Measurements from ENCODE around the gene UTF1.

The UTF1 gene

GRCh38 chr10:133196221-133196915 is 33.6 kb upstream of the UTF1 start:
- no peak overlapping the region for H3K4me3 ChIP-seq (ENCODE audit: low read depth, low read length)
- no peak for DNase-seq (ENCODE audit: low read depth)

- no peak for DNase-seq (ENCODE audit: low read depth)
- no peak overlapping the region for H3K4me3 ChIP-seq (ENCODE audit: low read depth, low read length)
These were observed 32.9 kb upstream of the UTF1 start for GRCh38 chr10:133196936-133197758.

GRCh38 chr10:133197786-133198185 is 32.2 kb upstream of the UTF1 start:
- no peak for DNase-seq (ENCODE audit: low read depth)
- no peak overlapping the region for H3K4me3 ChIP-seq (ENCODE audit: low read depth, low read length)

- DNase-seq (ENCODE audit: low read depth), result no peak
- H3K4me3 ChIP-seq (ENCODE audit: low read depth, low read length), result no peak overlapping the region
These were observed 31.8 kb upstream of the UTF1 start for GRCh38 chr10:133198206-133198605.

- DNase-seq (ENCODE audit: low read depth), result no peak
- no peak overlapping the region for H3K4me3 ChIP-seq (ENCODE audit: low read depth, low read length)
These were observed 31.2 kb upstream of the UTF1 start for GRCh38 chr10:133198621-133199487.

- H3K4me3 ChIP-seq (ENCODE audit: low read depth, low read length), result no peak overlapping the region
- DNase-seq (ENCODE audit: low read depth), result no peak
These were observed 30.5 kb upstream of the UTF1 start for GRCh38 chr10:133199488-133199885.

GRCh38 chr10:133199992-133200611 is 29.9 kb upstream of the UTF1 start:
- no peak overlapping the region for H3K4me3 ChIP-seq (ENCODE audit: low read depth, low read length)
- DNase-seq (ENCODE audit: low read depth), result no peak

GRCh38 chr10:133200621-133201031 is 29.4 kb upstream of the UTF1 start:
- DNase-seq (ENCODE audit: low read depth), result no peak
- no peak overlapping the region for H3K4me3 ChIP-seq (ENCODE audit: low read depth, low read length)

GRCh38 chr10:133201151-133201947 is 28.7 kb upstream of the UTF1 start:
- DNase-seq (ENCODE audit: low read depth), result no peak
- H3K4me3 ChIP-seq (ENCODE audit: low read depth, low read length), result no peak overlapping the region

GRCh38 chr10:133201948-133202725 is 27.9 kb upstream of the UTF1 start:
- no peak overlapping the region for H3K4me3 ChIP-seq (ENCODE audit: low read depth, low read length)
- no peak for DNase-seq (ENCODE audit: low read depth)

- H3K4me3 ChIP-seq (ENCODE audit: low read depth, low read length), result no peak overlapping the region
- no peak for DNase-seq (ENCODE audit: low read depth)
These were observed 27.0 kb upstream of the UTF1 start for GRCh38 chr10:133202778-133203651.

GRCh38 chr10:133203652-133204195 is 26.3 kb upstream of the UTF1 start:
- no peak overlapping the region for H3K4me3 ChIP-seq (ENCODE audit: low read depth, low read length)
- DNase-seq (ENCODE audit: low read depth), result no peak

- no peak overlapping the region for H3K4me3 ChIP-seq (ENCODE audit: low read depth, low read length)
- DNase-seq (ENCODE audit: low read depth), result no peak
These were observed 25.6 kb upstream of the UTF1 start for GRCh38 chr10:133204226-133205015.

- H3K4me3 ChIP-seq (ENCODE audit: low read depth, low read length), result no peak overlapping the region
- no peak for DNase-seq (ENCODE audit: low read depth)
These were observed 24.9 kb upstream of the UTF1 start for GRCh38 chr10:133205146-133205545.

- DNase-seq (ENCODE audit: low read depth), result no peak
- no peak overlapping the region for H3K4me3 ChIP-seq (ENCODE audit: low read depth, low read length)
These were observed 23.5 kb upstream of the UTF1 start for GRCh38 chr10:133206356-133207040.

All from skeletal muscle cell (primary cell).